ENCODE data around the gene ZNF783. TPM values are rescaled to one million over a fixed set of nuclear protein-coding genes. Genes with fewer than 3 reads are reported as not detected.
A peak's percentile ranks its signal among the peaks of the same experiment; 100 is the strongest.

Gene ZNF783
- total and polyA plus RNA-seq, 9 of the 15 experiments (the other 6 are each of a cell fraction or from before 2014, with no cell fraction given) = 0.66 to 11.2 (median 5.4) TPM

DNA sequence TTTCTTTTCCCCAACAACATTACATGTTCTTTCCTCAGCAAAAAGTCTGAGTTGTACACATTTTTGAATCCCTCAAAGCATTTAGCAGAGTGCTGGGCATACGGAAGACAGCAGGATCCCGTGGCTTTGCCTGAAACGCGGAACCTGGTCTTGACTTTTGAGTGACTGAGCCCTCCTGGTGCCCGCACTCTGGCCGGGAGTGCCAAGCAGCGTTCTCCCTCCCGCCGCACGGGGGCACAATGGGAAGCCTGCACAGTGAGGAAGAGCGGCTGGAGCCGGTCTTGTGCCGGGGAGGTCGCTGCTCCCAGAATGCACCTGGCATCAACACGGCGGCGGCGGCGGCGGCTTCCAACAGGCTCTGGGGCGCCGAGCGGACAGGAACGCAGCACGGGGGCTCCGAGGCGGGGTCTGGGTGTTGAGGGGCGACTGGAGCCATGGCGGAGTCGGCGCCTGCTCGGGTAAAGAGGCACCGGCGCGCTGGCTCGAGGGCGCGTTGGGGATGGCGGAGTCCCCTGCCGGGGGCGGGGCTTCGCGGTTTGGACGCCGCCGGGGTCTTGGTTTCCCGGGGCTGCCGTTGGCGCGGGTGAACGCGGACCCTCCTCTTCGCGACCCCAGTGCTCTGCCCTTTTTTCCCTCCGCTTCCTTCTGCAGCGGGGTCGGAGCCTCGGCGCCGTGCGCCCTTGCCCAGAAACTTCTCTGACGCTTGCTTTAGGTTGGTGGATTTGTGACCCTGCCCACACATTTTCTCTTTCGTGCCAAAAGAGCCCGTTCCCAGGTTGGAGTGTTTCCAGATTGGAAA lies 22.5 kb upstream of the ZNF783 start, which contains the start of gene ZNF212 (continued):
- TF ChIP-seq, protein P1, sequence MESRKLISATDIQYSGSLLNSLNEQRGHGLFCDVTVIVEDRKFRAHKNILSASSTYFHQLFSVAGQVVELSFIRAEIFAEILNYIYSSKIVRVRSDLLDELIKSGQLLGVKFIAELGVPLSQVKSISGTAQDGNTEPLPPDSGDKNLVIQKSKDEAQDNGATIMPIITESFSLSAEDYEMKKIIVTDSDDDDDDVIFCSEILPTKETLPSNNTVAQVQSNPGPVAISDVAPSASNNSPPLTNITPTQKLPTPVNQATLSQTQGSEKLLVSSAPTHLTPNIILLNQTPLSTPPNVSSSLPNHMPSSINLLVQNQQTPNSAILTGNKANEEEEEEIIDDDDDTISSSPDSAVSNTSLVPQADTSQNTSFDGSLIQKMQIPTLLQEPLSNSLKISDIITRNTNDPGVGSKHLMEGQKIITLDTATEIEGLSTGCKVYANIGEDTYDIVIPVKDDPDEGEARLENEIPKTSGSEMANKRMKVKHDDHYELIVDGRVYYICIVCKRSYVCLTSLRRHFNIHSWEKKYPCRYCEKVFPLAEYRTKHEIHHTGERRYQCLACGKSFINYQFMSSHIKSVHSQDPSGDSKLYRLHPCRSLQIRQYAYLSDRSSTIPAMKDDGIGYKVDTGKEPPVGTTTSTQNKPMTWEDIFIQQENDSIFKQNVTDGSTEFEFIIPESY (CRISPR knock-in tag; IDR thresholded peaks at IDR 0.05) = peak; percentile 85
- TF ChIP-seq NCOA4 (IDR thresholded peaks at IDR 0.05; ENCODE audit: partially characterized antibody) = no peak
- peak; percentile 88 for TF ChIP-seq GATAD2A (IDR thresholded peaks at IDR 0.05)
- peak; percentile 89 for TF ChIP-seq CC2D1A (IDR thresholded peaks at IDR 0.05)
- TF ChIP-seq, protein P2, sequence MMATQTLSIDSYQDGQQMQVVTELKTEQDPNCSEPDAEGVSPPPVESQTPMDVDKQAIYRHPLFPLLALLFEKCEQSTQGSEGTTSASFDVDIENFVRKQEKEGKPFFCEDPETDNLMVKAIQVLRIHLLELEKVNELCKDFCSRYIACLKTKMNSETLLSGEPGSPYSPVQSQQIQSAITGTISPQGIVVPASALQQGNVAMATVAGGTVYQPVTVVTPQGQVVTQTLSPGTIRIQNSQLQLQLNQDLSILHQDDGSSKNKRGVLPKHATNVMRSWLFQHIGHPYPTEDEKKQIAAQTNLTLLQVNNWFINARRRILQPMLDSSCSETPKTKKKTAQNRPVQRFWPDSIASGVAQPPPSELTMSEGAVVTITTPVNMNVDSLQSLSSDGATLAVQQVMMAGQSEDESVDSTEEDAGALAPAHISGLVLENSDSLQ (IDR thresholded peaks at IDR 0.05) = peak; percentile 86
- TF ChIP-seq, protein P3, sequence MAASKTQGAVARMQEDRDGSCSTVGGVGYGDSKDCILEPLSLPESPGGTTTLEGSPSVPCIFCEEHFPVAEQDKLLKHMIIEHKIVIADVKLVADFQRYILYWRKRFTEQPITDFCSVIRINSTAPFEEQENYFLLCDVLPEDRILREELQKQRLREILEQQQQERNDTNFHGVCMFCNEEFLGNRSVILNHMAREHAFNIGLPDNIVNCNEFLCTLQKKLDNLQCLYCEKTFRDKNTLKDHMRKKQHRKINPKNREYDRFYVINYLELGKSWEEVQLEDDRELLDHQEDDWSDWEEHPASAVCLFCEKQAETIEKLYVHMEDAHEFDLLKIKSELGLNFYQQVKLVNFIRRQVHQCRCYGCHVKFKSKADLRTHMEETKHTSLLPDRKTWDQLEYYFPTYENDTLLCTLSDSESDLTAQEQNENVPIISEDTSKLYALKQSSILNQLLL (CRISPR knock-in tag; IDR thresholded peaks at IDR 0.05; ENCODE audit: borderline replicate concordance) = no peak
- TF ChIP-seq TRIM24 (IDR thresholded peaks at IDR 0.05) = peak in 1 of 2 experiments; percentile 55; a peak in 2 of 4 replicates
- TF ChIP-seq, protein P4, sequence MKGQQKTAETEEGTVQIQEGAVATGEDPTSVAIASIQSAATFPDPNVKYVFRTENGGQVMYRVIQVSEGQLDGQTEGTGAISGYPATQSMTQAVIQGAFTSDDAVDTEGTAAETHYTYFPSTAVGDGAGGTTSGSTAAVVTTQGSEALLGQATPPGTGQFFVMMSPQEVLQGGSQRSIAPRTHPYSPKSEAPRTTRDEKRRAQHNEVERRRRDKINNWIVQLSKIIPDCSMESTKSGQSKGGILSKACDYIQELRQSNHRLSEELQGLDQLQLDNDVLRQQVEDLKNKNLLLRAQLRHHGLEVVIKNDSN (CRISPR knock-in tag; IDR thresholded peaks at IDR 0.05) = no peak
- no peak for TF ChIP-seq STAT5B (CRISPR knock-in tag; IDR thresholded peaks at IDR 0.05)
- peak; percentile 85 for TF ChIP-seq CCNT2 (IDR thresholded peaks at IDR 0.05; ENCODE audit: borderline replicate concordance, extremely low read depth, insufficient read length, low read depth, low read length)
- peak; percentile 22; the same call in 1 of the 2 replicates for TF ChIP-seq TAF7 (tag; IDR thresholded peaks at IDR 0.05)
- no peak for TF ChIP-seq ILK (tag; IDR thresholded peaks at IDR 0.05; ENCODE audit: borderline replicate concordance, low read depth)
- peak; percentile 58 for TF ChIP-seq NFIC (IDR thresholded peaks at IDR 0.05)
- TF ChIP-seq, protein P5, sequence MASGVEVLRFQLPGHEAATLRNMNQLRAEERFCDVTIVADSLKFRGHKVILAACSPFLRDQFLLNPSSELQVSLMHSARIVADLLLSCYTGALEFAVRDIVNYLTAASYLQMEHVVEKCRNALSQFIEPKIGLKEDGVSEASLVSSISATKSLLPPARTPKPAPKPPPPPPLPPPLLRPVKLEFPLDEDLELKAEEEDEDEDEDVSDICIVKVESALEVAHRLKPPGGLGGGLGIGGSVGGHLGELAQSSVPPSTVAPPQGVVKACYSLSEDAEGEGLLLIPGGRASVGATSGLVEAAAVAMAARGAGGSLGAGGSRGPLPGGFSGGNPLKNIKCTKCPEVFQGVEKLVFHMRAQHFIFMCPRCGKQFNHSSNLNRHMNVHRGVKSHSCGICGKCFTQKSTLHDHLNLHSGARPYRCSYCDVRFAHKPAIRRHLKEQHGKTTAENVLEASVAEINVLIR (CRISPR knock-in tag; IDR thresholded peaks at IDR 0.05) = no peak
- TF ChIP-seq, protein P6, sequence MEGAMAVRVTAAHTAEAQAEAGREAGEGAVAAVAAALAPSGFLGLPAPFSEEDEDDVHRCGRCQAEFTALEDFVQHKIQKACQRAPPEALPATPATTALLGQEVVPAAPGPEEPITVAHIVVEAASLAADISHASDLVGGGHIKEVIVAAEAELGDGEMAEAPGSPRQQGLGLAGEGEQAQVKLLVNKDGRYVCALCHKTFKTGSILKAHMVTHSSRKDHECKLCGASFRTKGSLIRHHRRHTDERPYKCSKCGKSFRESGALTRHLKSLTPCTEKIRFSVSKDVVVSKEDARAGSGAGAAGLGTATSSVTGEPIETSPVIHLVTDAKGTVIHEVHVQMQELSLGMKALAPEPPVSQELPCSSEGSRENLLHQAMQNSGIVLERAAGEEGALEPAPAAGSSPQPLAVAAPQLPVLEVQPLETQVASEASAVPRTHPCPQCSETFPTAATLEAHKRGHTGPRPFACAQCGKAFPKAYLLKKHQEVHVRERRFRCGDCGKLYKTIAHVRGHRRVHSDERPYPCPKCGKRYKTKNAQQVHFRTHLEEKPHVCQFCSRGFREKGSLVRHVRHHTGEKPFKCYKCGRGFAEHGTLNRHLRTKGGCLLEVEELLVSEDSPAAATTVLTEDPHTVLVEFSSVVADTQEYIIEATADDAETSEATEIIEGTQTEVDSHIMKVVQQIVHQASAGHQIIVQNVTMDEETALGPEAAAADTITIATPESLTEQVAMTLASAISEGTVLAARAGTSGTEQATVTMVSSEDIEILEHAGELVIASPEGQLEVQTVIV (CRISPR knock-in tag; IDR thresholded peaks at IDR 0.05; ENCODE audit: borderline replicate concordance) = no peak
- no peak for TF ChIP-seq TAL1 (IDR thresholded peaks at IDR 0.05)
- TF ChIP-seq ZNF324 (CRISPR knock-in tag; IDR thresholded peaks at IDR 0.05) = no peak
- TF ChIP-seq ZNF699 (CRISPR knock-in tag; IDR thresholded peaks at IDR 0.05; ENCODE audit: insufficient replicate concordance) = no peak
